GM12892 (cell line): ENCODE results near the gene PCYT1A.

ENCODE experiments used
- POLR2AphosphoS5 ChIP-seq: IDR thresholded peaks from 2 replicates; pipeline ENCODE4 v1.6.1; 2011; ENCODE audit warnings: low read depth, low read length, control low read depth
- TAF1 ChIP-seq: IDR thresholded peaks from 2 replicates; pipeline ENCODE4 v1.6.1; 2011; ENCODE audit warnings: low read depth, mild to moderate bottlenecking, control low read depth, low read length, borderline replicate concordance

DNA sequence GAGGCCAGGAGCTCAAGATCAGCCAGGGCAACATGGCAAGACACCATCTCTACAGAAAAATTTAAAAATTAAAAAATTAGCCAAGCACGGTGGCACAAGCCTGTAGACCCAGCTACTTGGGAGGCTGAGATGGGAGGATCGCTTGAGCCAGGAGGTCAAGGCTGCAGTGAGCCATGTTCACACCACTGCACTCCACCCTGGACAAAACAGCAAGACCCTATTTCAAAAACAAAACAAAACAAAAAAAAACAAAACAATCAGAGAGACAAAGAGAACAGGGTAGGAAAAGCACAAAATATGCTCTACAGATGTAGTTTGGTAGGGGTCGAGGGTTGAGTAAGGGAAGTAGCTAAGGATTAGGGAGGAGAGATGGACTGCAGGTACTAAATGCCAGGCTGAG is 27.1 kb upstream of the PCYT1A start:
- TF ChIP-seq POLR2AphosphoS5 = no peak
- no peak for TF ChIP-seq TAF1
